Upper lobe of right lung (tissue), 1 donor: ENCODE measurements around the gene ZNF367. TPM values are rescaled to one million over a fixed set of nuclear protein-coding genes. Genes with fewer than 3 reads are reported as not detected.

Experiments
- ATAC-seq: fragments of 200-7000 bp; cut with Tn5 transposase; one replicate; pipeline ENCODE4 v1.9.1; 2020; ENCODE audit warnings: mild to moderate bottlenecking, moderate library complexity
- DNase-seq: peaks from one replicate; pipeline ENCODE4 v3.0.0-alpha.2; 2020
- H3K27ac ChIP-seq: fragments of 200-600 bp; one replicate; pipeline ENCODE4 v1.8.0; 2022
- H3K27me3 ChIP-seq: fragments of 200-600 bp; one replicate; pipeline ENCODE4 v1.8.0; 2022; ENCODE audit warnings: mild to moderate bottlenecking
- H3K36me3 ChIP-seq: fragments of 200-600 bp; one replicate; pipeline ENCODE4 v1.8.0; 2022
- H3K4me1 ChIP-seq: fragments of 200-600 bp; one replicate; pipeline ENCODE4 v1.8.0; 2022
- H3K4me3 ChIP-seq: fragments of 200-600 bp; one replicate; pipeline ENCODE4 v1.8.0; 2022; ENCODE audit warnings: mild to moderate bottlenecking
- H3K9me3 ChIP-seq: fragments of 200-600 bp; one replicate; pipeline ENCODE4 v1.8.0; 2022
- intact Hi-C: fragments of 100-400 bp; cut with DNase I; formaldehyde crosslinking; loops from one replicate; pipeline ENCODE4 v1.11.0; 2022
- total RNA-seq: library from RNA; stranded (reverse); fragmentation: NEBNext Ultra II Directional; extraction: Animal tissue kit (Norgen Biotek cat#: 25700); gene quantifications from one replicate; pipeline ENCODE4 v1.2.1, GENCODE V29; 2021
- TF ChIP-seq, protein P1 (sequence below): fragments of 200-600 bp; IDR thresholded peaks from one replicate; pipeline ENCODE4 v1.8.0; 2022; ENCODE audit warnings: antibody characterized with exemption
- donor health status: DM: no; HTN: yes; CAD: no; lungs with severe emphysema.

ZNF367 gene
- total RNA-seq, 1 donor from 2014 or later = 0.67 TPM

DNA sequence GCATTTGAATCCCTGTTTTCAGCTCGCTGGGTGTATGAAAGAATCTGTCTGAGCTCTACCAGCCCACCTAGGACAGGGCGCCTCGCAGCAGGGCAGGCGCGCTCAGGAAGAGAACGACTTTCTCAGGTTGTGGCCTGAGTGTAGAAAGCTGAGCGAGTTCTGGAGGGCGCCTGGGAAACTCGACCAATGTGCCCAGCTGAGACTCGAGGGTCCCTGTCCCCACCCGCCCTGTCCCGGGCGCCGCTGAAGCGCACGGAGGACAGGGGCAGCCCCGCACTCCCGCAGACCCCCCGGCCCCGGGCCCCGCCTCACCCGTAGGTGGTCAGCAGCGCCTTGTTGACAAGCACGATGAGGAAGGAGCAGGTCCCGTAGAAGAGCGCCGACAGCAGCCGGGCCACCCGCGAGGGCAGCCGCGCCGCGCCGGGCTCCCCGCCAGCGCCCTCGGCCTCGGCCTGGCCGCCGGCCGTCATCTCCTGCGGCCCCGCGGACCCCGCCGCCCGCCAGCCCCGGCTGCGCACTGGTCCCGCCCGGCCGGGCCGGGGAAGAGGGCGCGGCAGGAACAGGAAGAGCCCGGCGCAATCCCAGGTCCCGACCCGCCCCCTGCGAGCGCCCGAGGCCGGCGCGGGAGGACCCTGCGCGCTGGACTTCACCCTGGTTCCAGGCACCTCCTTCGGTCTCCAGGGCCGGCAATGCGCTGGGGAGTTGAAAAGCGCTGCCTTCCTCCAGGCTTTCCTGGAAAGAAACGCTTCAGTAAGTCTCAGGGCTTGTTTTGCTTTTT lies 34.8 kb downstream of the ZNF367 start, which contains the start of gene SLC35D2:
Gene SLC35D2, minus strand, starts transcription at position 547 of the 778 bp plus-strand sequence. Its CDS starts 77 bp downstream, at position 470.
- no peaks in the 10 kb centered on the region for H3K9me3 ChIP-seq
- intact Hi-C loops = no loop called here
- TF ChIP-seq, protein P1, sequence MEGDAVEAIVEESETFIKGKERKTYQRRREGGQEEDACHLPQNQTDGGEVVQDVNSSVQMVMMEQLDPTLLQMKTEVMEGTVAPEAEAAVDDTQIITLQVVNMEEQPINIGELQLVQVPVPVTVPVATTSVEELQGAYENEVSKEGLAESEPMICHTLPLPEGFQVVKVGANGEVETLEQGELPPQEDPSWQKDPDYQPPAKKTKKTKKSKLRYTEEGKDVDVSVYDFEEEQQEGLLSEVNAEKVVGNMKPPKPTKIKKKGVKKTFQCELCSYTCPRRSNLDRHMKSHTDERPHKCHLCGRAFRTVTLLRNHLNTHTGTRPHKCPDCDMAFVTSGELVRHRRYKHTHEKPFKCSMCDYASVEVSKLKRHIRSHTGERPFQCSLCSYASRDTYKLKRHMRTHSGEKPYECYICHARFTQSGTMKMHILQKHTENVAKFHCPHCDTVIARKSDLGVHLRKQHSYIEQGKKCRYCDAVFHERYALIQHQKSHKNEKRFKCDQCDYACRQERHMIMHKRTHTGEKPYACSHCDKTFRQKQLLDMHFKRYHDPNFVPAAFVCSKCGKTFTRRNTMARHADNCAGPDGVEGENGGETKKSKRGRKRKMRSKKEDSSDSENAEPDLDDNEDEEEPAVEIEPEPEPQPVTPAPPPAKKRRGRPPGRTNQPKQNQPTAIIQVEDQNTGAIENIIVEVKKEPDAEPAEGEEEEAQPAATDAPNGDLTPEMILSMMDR = no peak
- peak; percentile 97 for ATAC-seq
- H3K27me3 ChIP-seq = no peaks in the 10 kb centered on the region
- peak within 1 kb of the TSS; percentile 76 for H3K27ac ChIP-seq
- H3K4me1 ChIP-seq = peaks cover 10% of the 10 kb centered on the region
- peak; percentile 87 for DNase-seq
- H3K36me3 ChIP-seq = no peaks in the 10 kb centered on the region
- H3K4me3 ChIP-seq = peak within 1 kb of the TSS; percentile 77

DNA sequence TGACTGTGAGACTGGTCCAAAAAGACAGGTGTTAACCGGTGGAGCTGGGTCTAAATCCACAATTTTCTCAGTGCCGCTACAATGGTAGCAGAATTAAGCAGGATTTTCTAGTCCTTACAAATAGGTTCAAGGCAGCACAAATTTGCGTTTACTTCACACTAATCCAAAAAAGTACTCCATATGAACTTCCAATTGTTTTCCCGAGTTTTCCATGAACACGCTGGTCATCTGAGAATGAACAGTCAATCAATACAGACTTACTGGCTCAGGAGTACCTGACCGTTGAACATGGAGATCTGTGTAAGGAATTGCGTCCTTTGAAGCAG lies 35.4 kb downstream of the ZNF367 start:
- no peak for ATAC-seq
- TF ChIP-seq, protein P1 = no peak
- Histone ChIP-seq H3K27ac (peak overlapping the region; percentile 76), H3K27me3 (no peaks in the 10 kb centered on the region), H3K4me3 (peak overlapping the region; percentile 77), H3K9me3 (no peaks in the 10 kb centered on the region), H3K36me3 (no peaks in the 10 kb centered on the region), H3K4me1 (peaks cover 10% of the 10 kb centered on the region)
- DNase-seq = no peak
- intact Hi-C loops = no loop called here

DNA sequence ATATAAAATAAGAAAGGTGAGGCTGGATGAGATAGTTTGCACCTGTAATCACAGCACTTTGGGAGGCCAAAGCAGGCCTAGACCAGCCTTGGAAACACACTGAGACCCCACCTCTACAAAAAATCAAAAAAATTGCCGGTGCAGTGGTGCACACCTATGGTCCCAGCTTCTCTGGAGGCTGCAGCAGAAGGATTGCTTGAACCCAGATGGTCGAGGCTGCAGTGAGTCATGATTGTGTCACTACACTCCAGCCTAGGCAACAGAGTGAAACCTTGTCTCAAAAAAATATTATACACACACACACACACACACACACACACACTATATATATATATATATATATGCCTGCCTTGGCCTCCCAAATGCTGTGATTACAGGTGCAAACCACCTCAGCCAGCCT lies 36.0 kb downstream of the ZNF367 start:
- Histone ChIP-seq H3K4me3 (no peak overlapping the region), H3K27ac (no peak overlapping the region), H3K36me3 (no peaks in the 10 kb centered on the region), H3K4me1 (peaks cover 11% of the 10 kb centered on the region), H3K9me3 (no peaks in the 10 kb centered on the region), H3K27me3 (no peaks in the 10 kb centered on the region)
- TF ChIP-seq, protein P1 = no peak
- DNase-seq = no peak
- intact Hi-C loops = no loop called here
- ATAC-seq = no peak

DNA sequence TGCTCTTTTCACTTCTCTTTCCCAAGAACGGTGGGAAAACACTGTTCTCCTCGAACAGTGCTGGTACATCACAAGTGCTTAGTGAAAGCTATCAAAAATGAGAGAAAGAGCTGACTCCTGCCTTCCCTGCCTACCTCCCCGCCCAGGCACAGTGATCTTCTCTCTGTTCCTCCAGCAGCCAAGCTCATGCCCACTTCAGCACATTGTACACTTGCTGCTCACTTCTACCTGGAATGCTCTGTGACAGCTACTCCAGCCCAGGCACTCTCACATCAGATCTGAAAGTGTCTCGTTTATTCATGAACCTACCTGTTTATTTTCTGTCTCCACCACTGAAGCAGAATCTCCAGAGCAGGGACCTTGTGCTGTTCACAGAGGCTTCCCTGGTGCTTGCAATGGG lies 36.5 kb downstream of the ZNF367 start:
- no peaks in the 10 kb centered on the region for H3K9me3 ChIP-seq
- TF ChIP-seq, protein P1 = no peak
- H3K27ac ChIP-seq = no peak overlapping the region
- no peak for ATAC-seq
- no peaks in the 10 kb centered on the region for H3K36me3 ChIP-seq
- H3K4me3 ChIP-seq = no peak overlapping the region
- no peak for DNase-seq
- H3K4me1 ChIP-seq = peaks cover 13% of the 10 kb centered on the region
- no peaks in the 10 kb centered on the region for H3K27me3 ChIP-seq
- intact Hi-C loops = no loop called here

DNA sequence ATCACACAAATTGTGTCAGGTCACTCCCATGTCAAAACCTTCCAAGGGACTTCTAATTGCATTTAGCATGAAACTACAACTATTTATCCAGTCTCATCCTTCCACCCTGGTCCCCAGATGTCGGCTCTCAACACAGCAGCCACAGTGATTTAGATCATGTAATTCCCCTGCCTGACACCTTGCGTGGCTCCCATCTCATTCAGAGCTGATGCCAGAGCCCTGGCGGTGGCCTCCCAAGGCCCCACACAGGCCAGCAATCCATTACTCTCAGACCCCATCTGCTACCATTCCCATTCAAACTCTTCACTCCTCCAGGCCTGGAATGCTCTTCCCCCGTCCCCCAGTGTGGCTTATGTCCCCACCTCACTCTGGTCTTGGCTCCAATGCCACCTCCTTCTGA lies 37.0 kb downstream of the ZNF367 start:
- DNase-seq = no peak
- no peaks in the 10 kb centered on the region for H3K36me3 ChIP-seq
- no peak overlapping the region for H3K4me3 ChIP-seq
- H3K9me3 ChIP-seq = no peaks in the 10 kb centered on the region
- H3K27ac ChIP-seq = no peak overlapping the region
- H3K27me3 ChIP-seq = no peaks in the 10 kb centered on the region
- TF ChIP-seq, protein P1 = no peak
- ATAC-seq = no peak
- intact Hi-C loops = no loop called here
- peaks cover 13% of the 10 kb centered on the region for H3K4me1 ChIP-seq

DNA sequence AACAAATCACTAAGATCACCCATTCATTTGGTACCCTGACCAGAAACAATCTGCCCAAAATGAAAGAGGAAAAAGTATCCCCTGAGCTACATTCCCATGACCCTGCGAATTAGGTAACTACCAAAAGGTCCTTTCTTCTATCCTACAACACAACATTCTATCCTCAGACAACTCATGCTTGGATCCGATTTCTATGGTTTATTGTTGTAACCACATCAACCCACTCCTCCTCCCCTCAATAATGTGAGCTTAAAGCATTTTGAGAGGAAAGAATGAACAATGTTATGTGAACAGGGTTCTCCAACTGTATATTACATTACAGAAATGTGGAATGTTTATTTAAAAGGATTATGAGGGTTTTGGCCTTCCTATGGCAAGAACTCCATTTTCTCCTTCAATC lies 38.7 kb downstream of the ZNF367 start:
- Histone ChIP-seq H3K36me3 (no peaks in the 10 kb centered on the region), H3K4me1 (peaks cover 13% of the 10 kb centered on the region), H3K27me3 (no peaks in the 10 kb centered on the region), H3K27ac (no peak overlapping the region), H3K4me3 (no peak overlapping the region), H3K9me3 (no peaks in the 10 kb centered on the region)
- intact Hi-C loops = no loop called here
- ATAC-seq = no peak
- TF ChIP-seq, protein P1 = no peak
- DNase-seq = no peak
